ENCODE measurements around the gene MBOAT1. TPM values are rescaled to one million over a fixed set of nuclear protein-coding genes. Genes with fewer than 3 reads are reported as not detected.

Gene MBOAT1, protein sequence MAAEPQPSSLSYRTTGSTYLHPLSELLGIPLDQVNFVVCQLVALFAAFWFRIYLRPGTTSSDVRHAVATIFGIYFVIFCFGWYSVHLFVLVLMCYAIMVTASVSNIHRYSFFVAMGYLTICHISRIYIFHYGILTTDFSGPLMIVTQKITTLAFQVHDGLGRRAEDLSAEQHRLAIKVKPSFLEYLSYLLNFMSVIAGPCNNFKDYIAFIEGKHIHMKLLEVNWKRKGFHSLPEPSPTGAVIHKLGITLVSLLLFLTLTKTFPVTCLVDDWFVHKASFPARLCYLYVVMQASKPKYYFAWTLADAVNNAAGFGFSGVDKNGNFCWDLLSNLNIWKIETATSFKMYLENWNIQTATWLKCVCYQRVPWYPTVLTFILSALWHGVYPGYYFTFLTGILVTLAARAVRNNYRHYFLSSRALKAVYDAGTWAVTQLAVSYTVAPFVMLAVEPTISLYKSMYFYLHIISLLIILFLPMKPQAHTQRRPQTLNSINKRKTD
- 1 to 10 TPM; 3.6 to 7.5 (median 5.2) TPM for total RNA-seq
- 11.9 TPM for total RNA-seq (2013)

DNA sequence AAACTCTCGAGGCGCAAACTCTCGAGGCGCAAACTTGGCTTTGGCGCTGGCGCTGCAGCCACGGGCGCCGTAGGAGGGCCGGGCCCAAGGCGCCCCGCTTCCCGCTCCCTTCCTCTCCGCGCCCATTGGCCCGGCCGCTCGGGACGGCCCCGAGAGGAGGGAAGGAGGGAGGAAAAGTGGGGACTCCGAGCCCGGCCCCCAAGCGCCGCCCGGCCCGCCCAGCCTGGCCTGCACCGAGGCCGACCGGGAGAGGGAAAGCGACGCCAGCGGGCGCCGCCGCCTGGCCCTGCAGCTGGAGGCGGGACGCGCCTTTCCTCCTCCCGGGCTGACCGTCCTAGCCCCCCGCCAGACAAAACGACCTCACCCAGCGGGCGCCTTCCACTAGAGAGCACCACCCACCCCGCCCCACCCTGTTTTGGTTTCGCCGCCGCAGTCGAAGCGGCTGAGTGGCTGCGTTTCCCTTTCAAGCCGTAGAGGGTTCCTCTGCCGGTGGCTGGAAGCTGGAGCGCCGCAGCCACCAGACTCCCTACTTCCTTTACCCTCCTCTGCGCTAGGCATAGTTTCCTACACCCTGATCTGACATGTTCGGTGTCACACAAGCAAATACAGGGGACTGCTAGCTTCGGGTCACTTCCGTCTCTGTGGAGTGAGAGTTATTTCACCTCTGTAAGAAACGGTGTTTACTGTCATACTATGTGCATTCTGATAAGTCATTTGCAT lies at the start of gene MBOAT1:
TSS of gene MBOAT1 (minus strand) at position 78 of the 720 bp plus-strand sequence. CDS start 235 bp downstream, outside the sequence.
- peaks cover 20 to 25% of the 10 kb centered on the region in 2 donors for H3K4me1 Mint-ChIP-seq
- no peaks in the 10 kb centered on the region for H3K36me3 Mint-ChIP-seq
- H3K9me3 ChIP-seq (ENCODE audit: control insufficient read depth, insufficient read depth, low read length), result no peaks in the 10 kb centered on the region
- peaks cover 21% of the 10 kb centered on the region for H3K4me1 ChIP-seq (ENCODE audit: control insufficient read depth, insufficient read depth, low read length)
- H3K27me3 Mint-ChIP-seq (ENCODE audit: low read depth in 2 of 2), result peaks cover 17 to 20% of the 10 kb centered on the region in 2 donors
- H3K27ac ChIP-seq (ENCODE audit: low read length), result peak within 1 kb of the TSS; percentile 71
- H3K27ac Mint-ChIP-seq, result peak within 1 kb of the TSS; percentile 65 to 83
- peak within 1 kb of the TSS; percentile 67 for H3K4me3 ChIP-seq (ENCODE audit: low read length)
- intact Hi-C loops (cut with micrococcal nuclease), result loop anchor here (5.0 kb wide), 1 partner anchor 480 kb away; no protein-coding TSS in a partner anchor
- ATAC-seq (peak; percentile 62 to 75 (median 65)), DNase-seq (peak; percentile 29 to 81)
- TF ChIP-seq, protein P1, sequence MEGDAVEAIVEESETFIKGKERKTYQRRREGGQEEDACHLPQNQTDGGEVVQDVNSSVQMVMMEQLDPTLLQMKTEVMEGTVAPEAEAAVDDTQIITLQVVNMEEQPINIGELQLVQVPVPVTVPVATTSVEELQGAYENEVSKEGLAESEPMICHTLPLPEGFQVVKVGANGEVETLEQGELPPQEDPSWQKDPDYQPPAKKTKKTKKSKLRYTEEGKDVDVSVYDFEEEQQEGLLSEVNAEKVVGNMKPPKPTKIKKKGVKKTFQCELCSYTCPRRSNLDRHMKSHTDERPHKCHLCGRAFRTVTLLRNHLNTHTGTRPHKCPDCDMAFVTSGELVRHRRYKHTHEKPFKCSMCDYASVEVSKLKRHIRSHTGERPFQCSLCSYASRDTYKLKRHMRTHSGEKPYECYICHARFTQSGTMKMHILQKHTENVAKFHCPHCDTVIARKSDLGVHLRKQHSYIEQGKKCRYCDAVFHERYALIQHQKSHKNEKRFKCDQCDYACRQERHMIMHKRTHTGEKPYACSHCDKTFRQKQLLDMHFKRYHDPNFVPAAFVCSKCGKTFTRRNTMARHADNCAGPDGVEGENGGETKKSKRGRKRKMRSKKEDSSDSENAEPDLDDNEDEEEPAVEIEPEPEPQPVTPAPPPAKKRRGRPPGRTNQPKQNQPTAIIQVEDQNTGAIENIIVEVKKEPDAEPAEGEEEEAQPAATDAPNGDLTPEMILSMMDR (IDR thresholded peaks at IDR 0.05), result no peak
- under 1% methylated on average over 60 of the region's 60 CpGs for WGBS (ENCODE audit: insufficient coverage)
- H3K27me3 ChIP-seq (ENCODE audit: control insufficient read depth, insufficient read depth, low read length), result no peaks in the 10 kb centered on the region
- no peaks in the 10 kb centered on the region for H3K36me3 ChIP-seq (ENCODE audit: control insufficient read depth, insufficient read depth, low read length)
- peak within 1 kb of the TSS; percentile 95 for H3K4me3 Mint-ChIP-seq
- no peaks in the 10 kb centered on the region for H3K9me3 Mint-ChIP-seq

DNA sequence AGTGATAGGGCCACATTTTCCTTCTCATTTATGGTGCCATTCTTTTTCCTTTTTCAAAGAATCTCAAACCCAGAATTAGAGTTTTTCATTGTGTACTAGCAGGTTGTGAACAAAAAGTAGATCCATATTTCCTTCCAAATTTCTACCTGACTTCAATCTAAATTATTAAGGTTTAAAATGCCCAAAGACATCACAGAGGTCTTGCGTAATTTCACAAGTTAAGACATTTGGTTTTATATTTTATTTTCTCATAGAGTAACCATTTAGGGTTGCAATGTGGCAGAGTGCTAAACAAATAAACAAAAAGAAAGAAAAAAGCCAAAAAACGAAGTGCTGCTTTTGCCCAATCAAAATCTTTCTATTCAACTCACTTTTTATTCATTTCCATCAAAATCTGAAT lies 49.4 kb upstream of the MBOAT1 start:
- Mint-ChIP-seq H3K4me1 (no peaks in the 10 kb centered on the region), H3K27ac (no peak overlapping the region), H3K27me3 (ENCODE audit: low read depth in 2 of 2) (peaks cover 8% of the 10 kb centered on the region in 2 donors), H3K9me3 (no peaks in the 10 kb centered on the region), H3K36me3 (no peaks in the 10 kb centered on the region), H3K4me3 (no peak overlapping the region)
- ATAC-seq (no peak), DNase-seq (no peak)
- H3K9me3 ChIP-seq (ENCODE audit: control insufficient read depth, insufficient read depth, low read length), result no peaks in the 10 kb centered on the region
- no peak overlapping the region for H3K27ac ChIP-seq (ENCODE audit: low read length)
- H3K27me3 ChIP-seq (ENCODE audit: control insufficient read depth, insufficient read depth, low read length), result peaks cover 6% of the 10 kb centered on the region
- H3K4me3 ChIP-seq (ENCODE audit: low read length), result no peak overlapping the region
- no peaks in the 10 kb centered on the region for H3K4me1 ChIP-seq (ENCODE audit: control insufficient read depth, insufficient read depth, low read length)
- TF ChIP-seq, protein P1 (IDR thresholded peaks at IDR 0.05), result no peak
- intact Hi-C loops (cut with micrococcal nuclease), result no loop called here
- WGBS (ENCODE audit: insufficient coverage), result no CpG with 5 or more reads among the region's 2 CpGs
- no peaks in the 10 kb centered on the region for H3K36me3 ChIP-seq (ENCODE audit: control insufficient read depth, insufficient read depth, low read length)

DNA sequence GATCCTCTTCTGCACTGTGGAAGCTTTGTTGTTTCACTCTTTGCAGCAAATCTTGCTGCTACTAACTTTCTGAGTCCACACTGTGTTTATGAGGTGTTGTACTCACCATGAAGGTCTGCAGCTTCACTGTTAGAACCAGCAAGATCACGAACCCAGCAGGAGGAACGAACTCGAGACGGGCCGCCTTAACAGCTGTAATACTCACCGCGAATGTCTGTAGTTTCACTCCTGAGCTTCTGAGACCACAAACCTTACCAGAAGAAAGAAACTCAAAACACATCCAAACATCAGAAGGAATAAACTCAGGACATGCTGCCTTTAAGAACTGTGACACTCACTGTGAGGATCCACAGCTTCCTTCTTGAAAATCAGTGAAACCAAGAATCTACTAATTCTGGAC lies 48.1 kb upstream of the MBOAT1 start:
- 66% methylated on average over 7 of the region's 7 CpGs for WGBS (ENCODE audit: insufficient coverage)
- no peak overlapping the region for H3K27ac Mint-ChIP-seq
- Histone ChIP-seq H3K4me3 (ENCODE audit: low read length) (no peak overlapping the region), H3K9me3 (ENCODE audit: control insufficient read depth, insufficient read depth, low read length) (no peaks in the 10 kb centered on the region), H3K4me1 (ENCODE audit: control insufficient read depth, insufficient read depth, low read length) (no peaks in the 10 kb centered on the region), H3K36me3 (ENCODE audit: control insufficient read depth, insufficient read depth, low read length) (no peaks in the 10 kb centered on the region), H3K27ac (ENCODE audit: low read length) (no peak overlapping the region), H3K27me3 (ENCODE audit: control insufficient read depth, insufficient read depth, low read length) (peaks cover 6% of the 10 kb centered on the region)
- TF ChIP-seq, protein P1 (IDR thresholded peaks at IDR 0.05), result no peak
- DNase-seq, result no peak
- peaks cover 5 to 8% of the 10 kb centered on the region in 2 donors for H3K27me3 Mint-ChIP-seq (ENCODE audit: low read depth in 2 of 2)
- ATAC-seq, result no peak
- H3K4me3 Mint-ChIP-seq, result no peak overlapping the region
- no peaks in the 10 kb centered on the region for H3K36me3 Mint-ChIP-seq
- H3K4me1 Mint-ChIP-seq, result no peaks in the 10 kb centered on the region
- H3K9me3 Mint-ChIP-seq, result no peaks in the 10 kb centered on the region
- intact Hi-C loops (cut with micrococcal nuclease), result no loop called here

Data from natural killer cell (primary cell).